ENCODE data around the gene COLEC12.

DNA sequence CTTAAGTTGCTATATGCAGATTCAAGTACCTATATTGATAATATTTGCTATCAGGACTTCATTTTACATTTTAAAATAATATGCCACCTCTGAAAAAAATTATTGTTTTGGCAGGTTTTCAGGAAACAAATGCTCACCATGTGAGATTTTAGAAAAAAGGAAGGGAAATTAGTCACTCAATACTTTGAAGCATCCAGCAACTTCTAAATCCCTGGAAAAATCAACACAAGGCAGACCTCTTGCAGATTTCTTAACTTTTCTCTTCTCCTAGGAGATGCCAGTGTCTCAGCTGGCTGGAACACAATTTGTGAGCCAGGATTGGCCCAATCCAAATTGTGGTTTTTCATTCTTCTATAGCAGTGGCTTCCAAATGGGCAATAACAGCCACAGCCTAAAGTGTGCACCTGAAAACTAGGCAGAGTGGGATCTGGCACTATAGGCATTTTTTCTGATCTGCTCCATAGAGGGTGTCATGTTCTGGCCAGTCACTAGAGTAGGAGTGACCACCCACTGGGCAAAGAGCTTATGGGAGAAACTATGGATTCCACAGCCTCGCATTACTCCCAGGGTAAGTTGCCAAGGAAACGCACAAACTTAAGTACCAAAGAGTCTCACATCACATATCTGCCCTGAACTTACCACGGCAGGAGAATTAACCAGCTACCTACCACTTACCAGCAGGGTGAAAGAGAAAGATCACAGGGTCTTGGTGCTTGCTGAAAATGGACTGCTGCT lies 204.6 kb downstream of the COLEC12 start:
- no peak for TF ChIP-seq EZH2 (IDR thresholded peaks at IDR 0.05; ENCODE audit: insufficient read depth, low read length)
- TF ChIP-seq, protein P1, sequence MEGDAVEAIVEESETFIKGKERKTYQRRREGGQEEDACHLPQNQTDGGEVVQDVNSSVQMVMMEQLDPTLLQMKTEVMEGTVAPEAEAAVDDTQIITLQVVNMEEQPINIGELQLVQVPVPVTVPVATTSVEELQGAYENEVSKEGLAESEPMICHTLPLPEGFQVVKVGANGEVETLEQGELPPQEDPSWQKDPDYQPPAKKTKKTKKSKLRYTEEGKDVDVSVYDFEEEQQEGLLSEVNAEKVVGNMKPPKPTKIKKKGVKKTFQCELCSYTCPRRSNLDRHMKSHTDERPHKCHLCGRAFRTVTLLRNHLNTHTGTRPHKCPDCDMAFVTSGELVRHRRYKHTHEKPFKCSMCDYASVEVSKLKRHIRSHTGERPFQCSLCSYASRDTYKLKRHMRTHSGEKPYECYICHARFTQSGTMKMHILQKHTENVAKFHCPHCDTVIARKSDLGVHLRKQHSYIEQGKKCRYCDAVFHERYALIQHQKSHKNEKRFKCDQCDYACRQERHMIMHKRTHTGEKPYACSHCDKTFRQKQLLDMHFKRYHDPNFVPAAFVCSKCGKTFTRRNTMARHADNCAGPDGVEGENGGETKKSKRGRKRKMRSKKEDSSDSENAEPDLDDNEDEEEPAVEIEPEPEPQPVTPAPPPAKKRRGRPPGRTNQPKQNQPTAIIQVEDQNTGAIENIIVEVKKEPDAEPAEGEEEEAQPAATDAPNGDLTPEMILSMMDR (IDR thresholded peaks at IDR 0.05; ENCODE audit: insufficient read depth, low read depth, low read length) = no peak
